GM12878 (cell line): Measurements from ENCODE around the gene TIPARP. TPM values are rescaled to one million over a fixed set of nuclear protein-coding genes. Genes with fewer than 3 reads are reported as not detected.

Source experiments
- ATAC-seq: fragments of 200-7000 bp; cut with Tn5 transposase; 3 replicates; pipeline ENCODE4 v1.9.1; 2020; ENCODE audit warnings: mild to moderate bottlenecking, moderate library complexity
- BruUV-seq: library from RNA; stranded (reverse); fragments of 400-500 nt; replicated peaks from 2 replicates; lab custom pipeline; 2021; lab: Mats Ljungman, UMichigan
- CTCF ChIA-PET: fragments of 300-600 bp; sonication (Branson Sonifier 250); formaldehyde crosslinking; extraction: SDS; loops from one replicate; lab custom pipeline; 2021; ENCODE audit warnings: inconsistent platforms; lab: Yijun Ruan, JAX
- POLR2A ChIA-PET: fragments of 350-600 bp; formaldehyde crosslinking; extraction: SDS; loops from one replicate; lab custom pipeline; 2021; ENCODE audit warnings: inconsistent platforms; lab: Charles Lee
- RAD21 ChIA-PET: fragments of 300-600 bp; sonication (Branson Sonifier 250); formaldehyde crosslinking; loops from one replicate; lab custom pipeline; 2023; ENCODE audit warnings: antibody characterized with exemption; ENCODE audit not compliant: unreplicated experiment; lab: Charles Lee
- SMC1A ChIA-PET: fragments of 300-600 bp; sonication (Branson Sonifier 250); formaldehyde crosslinking; loops from one replicate; lab custom pipeline; 2023; ENCODE audit not compliant: unreplicated experiment, uncharacterized antibody; lab: Charles Lee
- DNase-seq: peaks from one replicate; pipeline ENCODE4 v3.0.0-alpha.2; 2011; ENCODE audit warnings: low read depth, low spot score
- FAIRE-seq: peaks from 3 replicates; lab custom pipeline; 2011; peaks lifted over from hg19 to GRCh38; lab: Jason Lieb, UNC
- H2AFZ ChIP-seq: 2 replicates; pipeline ENCODE4 v1.6.0; 2011; ENCODE audit warnings: low read depth, low read length, control low read depth; ENCODE audit not compliant: control insufficient read depth
- H3K27ac ChIP-seq: 2 replicates; pipeline ENCODE4 v1.5.1; 2011; ENCODE audit warnings: control low read depth; ENCODE audit not compliant: control insufficient read depth, insufficient read depth
- H3K27me3 ChIP-seq, 2 experiments: replicated peaks in 1 of 2; 2 replicates each; pipeline versions ENCODE4 v1.6.0 to v1.6.1; 2011; ENCODE audit warnings: low read length in 1 of 2; ENCODE audit not compliant: control insufficient read depth in 2 of 2, insufficient read depth in 2 of 2
- H3K36me3 ChIP-seq, 2 experiments: 2 replicates each; pipeline ENCODE4 v1.5.1; 2011; ENCODE audit warnings: low read length in 1 of 2; ENCODE audit not compliant: control insufficient read depth in 2 of 2, insufficient read depth in 2 of 2
- H3K4me1 ChIP-seq: 2 replicates; pipeline ENCODE4 v1.6.1; 2011; ENCODE audit warnings: mild to moderate bottlenecking, low read length, moderate library complexity, mixed read lengths; ENCODE audit not compliant: control insufficient read depth, insufficient read depth
- H3K4me2 ChIP-seq: 2 replicates; pipeline ENCODE4 v1.6.0; 2011; ENCODE audit warnings: control low read depth; ENCODE audit not compliant: control insufficient read depth, insufficient read depth
- H3K4me3 ChIP-seq: fragments of 200-600 bp; sonication (generic); 2 replicates; pipeline ENCODE4 v1.5.1; 2016
- H3K79me2 ChIP-seq: 2 replicates; pipeline ENCODE4 v1.6.0; 2011; ENCODE audit warnings: low read length; ENCODE audit not compliant: control insufficient read depth, insufficient read depth
- H3K9ac ChIP-seq: 2 replicates; pipeline ENCODE4 v1.8.0; 2011; ENCODE audit warnings: low read length, control low read depth, mixed read lengths; ENCODE audit not compliant: control insufficient read depth, insufficient read depth
- H3K9me3 ChIP-seq: replicated peaks from 3 replicates; pipeline ENCODE4 v1.5.1; 2011; ENCODE audit warnings: mild to moderate bottlenecking, low read length; ENCODE audit not compliant: control insufficient read depth, insufficient read depth
- H4K20me1 ChIP-seq: 2 replicates; pipeline ENCODE4 v1.6.0; 2011; ENCODE audit not compliant: control insufficient read depth, insufficient read depth
- BCLAF1 ChIP-seq: fragments of 450-650 bp; IDR thresholded peaks from 2 replicates; pipeline ENCODE4 v1.6.1; 2017; ENCODE audit warnings: antibody characterized with exemption, mild to moderate bottlenecking, moderate library complexity
- BRCA1 ChIP-seq: IDR thresholded peaks from 2 replicates; pipeline ENCODE4 v1.6.1; 2011; ENCODE audit warnings: low read depth, low read length, improper control_type of control experiment
- CBFB ChIP-seq: IDR thresholded peaks from 2 replicates; pipeline ENCODE4 v1.6.1; 2016; ENCODE audit warnings: antibody characterized with exemption, low read depth
- CEBPB ChIP-seq, 2 experiments: fragments of 150-350 bp in 1 of 2; IDR thresholded peaks; 2 replicates each; pipeline ENCODE4 v1.6.1; 2012 to 2014; ENCODE audit warnings: low read depth in 2 of 2, low read length in 2 of 2, borderline replicate concordance in 1 of 2, inconsistent platforms in 1 of 2
- E4F1 ChIP-seq: fragments of 450-650 bp; IDR thresholded peaks from 2 replicates; pipeline ENCODE4 v1.6.1; 2018; ENCODE audit warnings: borderline replicate concordance, mild to moderate bottlenecking; ENCODE audit not compliant: partially characterized antibody
- HDGF ChIP-seq: fragments of 450-650 bp; IDR thresholded peaks from 2 replicates; pipeline ENCODE4 v1.6.1; 2016; ENCODE audit warnings: antibody characterized with exemption
- IKZF2 ChIP-seq, 2 experiments: fragments of 450-650 bp; IDR thresholded peaks; 2 replicates each; pipeline ENCODE4 v1.6.1; 2017; ENCODE audit warnings: mild to moderate bottlenecking in 2 of 2, moderate library complexity in 2 of 2
- KDM1A ChIP-seq: fragments of 200-600 bp; sonication (generic); IDR thresholded peaks from 2 replicates; pipeline ENCODE4 v1.6.1; 2016; ENCODE audit warnings: borderline replicate concordance
- NFXL1 ChIP-seq: fragments of 450-650 bp; IDR thresholded peaks from 2 replicates; pipeline ENCODE4 v1.6.1; 2017; ENCODE audit warnings: antibody characterized with exemption, mild to moderate bottlenecking, borderline replicate concordance
- NFYB ChIP-seq: IDR thresholded peaks from 2 replicates; pipeline ENCODE4 v1.6.1; 2011; ENCODE audit warnings: low read depth, mild to moderate bottlenecking, low read length, improper control_type of control experiment, moderate library complexity; ENCODE audit not compliant: insufficient read depth
- NRF1 ChIP-seq: conservative IDR thresholded peaks from 2 replicates; pipeline ENCODE4 v1.6.1; 2011; ENCODE audit warnings: mild to moderate bottlenecking, low read depth, low read length, improper control_type of control experiment
- RELA ChIP-seq: fragments of 450-650 bp; IDR thresholded peaks from 2 replicates; pipeline ENCODE4 v1.8.0; 2014; ENCODE audit warnings: borderline replicate concordance; ENCODE audit not compliant: partially characterized antibody
- RUNX3 ChIP-seq: IDR thresholded peaks from 2 replicates; pipeline ENCODE4 v1.6.1; 2012; ENCODE audit warnings: low read length, inconsistent platforms
- SPI1 ChIP-seq: IDR thresholded peaks from 2 replicates; pipeline ENCODE4 v1.6.1; 2011; ENCODE audit warnings: low read depth, mild to moderate bottlenecking, low read length, moderate library complexity, borderline replicate concordance; ENCODE audit not compliant: insufficient read depth
- ZBTB40 ChIP-seq: fragments of 450-650 bp; IDR thresholded peaks from 2 replicates; pipeline ENCODE4 v1.6.1; 2016; ENCODE audit warnings: mild to moderate bottlenecking, moderate library complexity, borderline replicate concordance
- ZZZ3 ChIP-seq: IDR thresholded peaks from 2 replicates; pipeline ENCODE4 v1.6.1; 2011; ENCODE audit warnings: low read depth; ENCODE audit not compliant: control insufficient read depth, insufficient read length
- in situ Hi-C: fragments of 300-500 bp; cut with MboI; formaldehyde crosslinking; loops from 9 replicates; pipeline ENCODE4 v1.14.3; 2018; ENCODE audit warnings: mixed read lengths
- intact Hi-C: fragments of 100-400 bp; cut with micrococcal nuclease; formaldehyde crosslinking; loops from one replicate; pipeline ENCODE4 v1.14.2; 2022; ENCODE audit not compliant: unreplicated experiment
- polyA plus RNA-seq, 11 experiments: library from polyadenylated mRNA; depleted of rRNA in 4 of 11; unstranded in 6 of 11; stranded (reverse) in 5 of 11; fragments of >200 nt; fragmentation: Nextera tagmentation in 4 of 11; fragmentation: Illumina TruSeq in 1 of 11; extraction: Ambion mirVana in 4 of 11; extraction: Trizol in 1 of 11; gene quantifications; 1 replicate in 1 of 11; 2 replicates in 10 of 11; pipeline versions ENCODE4 v1.2.1 to v1.2.3, GENCODE V29; 2011 to 2016; ENCODE audit warnings: inconsistent platforms in 2 of 11, missing spikeins in 2 of 11, low read depth in 1 of 11
- total RNA-seq, 4 experiments: library from RNA; depleted of rRNA in 3 of 4; stranded (reverse); fragments of >200 nt in 3 of 4; fragmentation: Illumina TruSeq in 1 of 4; extraction: Trizol in 1 of 4; gene quantifications; 2 replicates each; pipeline versions ENCODE4 v1.2.1 to v1.2.3, GENCODE V29; 2013 to 2021

Gene TIPARP
- total and polyA plus RNA-seq, 10 of the 15 experiments (the other 5 are each of a cell fraction or from before 2014, with no cell fraction given) = 3.2 to 21.5 (median 12.0) TPM

- RAD21 ChIA-PET = interaction anchor here (1.0 to 2.1 kb wide), 5 partner anchors 15 to 92 kb away, joined by 3 to 7 read pairs (median 3); partner anchors contain the start of gene SSR3
- TF ChIP-seq IKZF2 (IDR thresholded peaks at IDR 0.05) (no peak), CEBPB (IDR thresholded peaks at IDR 0.05; ENCODE audit: borderline replicate concordance in 1 of 2, low read depth in 2 of 2, low read length in 2 of 2) (no peak), ZBTB40 (no peak), RELA (no peak), NFXL1 (no peak), SPI1 (no peak), BRCA1 (no peak), CBFB (no peak), RUNX3 (no peak), E4F1 (no peak), BCLAF1 (no peak), HDGF (no peak), NFYB (no peak), KDM1A (no peak), NRF1 (no peak), ZZZ3 (no peak)
Measured at GRCh38 chr3:156646958-156647357, 27.4 kb upstream of the TIPARP start.

More at GRCh38 chr3:156646958-156647357, 27.4 kb upstream of the TIPARP start:
- Histone ChIP-seq H3K4me1 (peaks cover 26% of the 10 kb centered on the region), H2AFZ (no peak overlapping the region), H3K9me3 (peaks cover 6% of the 10 kb centered on the region; the same call in 1 of the 3 replicates), H3K27ac (no peak overlapping the region), H4K20me1 (no peaks in the 10 kb centered on the region), H3K79me2 (no peaks in the 10 kb centered on the region), H3K4me3 (no peak overlapping the region), H3K4me2 (no peak overlapping the region), H3K9ac (no peak overlapping the region), H3K27me3 (no peaks in the 10 kb centered on the region), H3K36me3 (no peaks in the 10 kb centered on the region)
- ChIA-PET POLR2A (interaction anchor here (1.1 to 4.8 kb wide), 3 partner anchors 9 to 12 kb away, joined by 3 to 28 read pairs (median 6); no protein-coding TSS in a partner anchor), CTCF (interaction anchor here (1.2 to 5.7 kb wide), 6 partner anchors 9 to 138 kb away, joined by 3 to 40 read pairs (median 4); no protein-coding TSS in a partner anchor), SMC1A (interaction anchor here (0.6 to 2.4 kb wide), 10 partner anchors 10 to 482 kb away, joined by 3 to 11 read pairs (median 4); no protein-coding TSS in a partner anchor)
- BruUV-seq = no TSS peak
- FAIRE-seq (no peak), DNase-seq (no peak), ATAC-seq (no peak)
- intact Hi-C loops = no loop called here
- in situ Hi-C loops = no loop called here
